K562 (cell line): Measurements from ENCODE around the gene RIPK3. TPM values are rescaled to one million over a fixed set of nuclear protein-coding genes. Genes with fewer than 3 reads are reported as not detected.

Source experiments
- CEBPZ ChIP-seq: fragments of 150-350 bp; IDR thresholded peaks from 2 replicates; pipeline ENCODE4 v1.6.1; 2014; ENCODE audit warnings: low read depth, mild to moderate bottlenecking, low read length, borderline replicate concordance
- CTCF ChIP-seq, 3 experiments: IDR thresholded peaks in 2 of 3; conservative IDR thresholded peaks in 1 of 3; 2 replicates each; pipeline ENCODE4 v1.5.1; 2011 to 2012; ENCODE audit warnings: low read length in 3 of 3, mild to moderate bottlenecking in 3 of 3, control low read depth in 2 of 3, improper control_type of control experiment in 1 of 3, inconsistent platforms in 1 of 3, low read depth in 1 of 3, mixed read lengths in 1 of 3, moderate library complexity in 1 of 3; ENCODE audit not compliant: insufficient read depth in 2 of 3
- E4F1 ChIP-seq: fragments of 250-450 bp; sonication (Bioruptor Pico); IDR thresholded peaks from 2 replicates; pipeline ENCODE4 v1.5.0; 2021; ENCODE audit warnings: mild to moderate bottlenecking, borderline replicate concordance
- GATAD2A ChIP-seq: fragments of 450-650 bp; IDR thresholded peaks from 2 replicates; pipeline ENCODE4 v1.6.1; 2017
- NFE2 ChIP-seq: IDR thresholded peaks from 2 replicates; pipeline ENCODE4 v1.6.1; 2014; ENCODE audit warnings: antibody characterized with exemption, low read depth
- POLR2AphosphoS5 ChIP-seq: IDR thresholded peaks from 2 replicates; pipeline ENCODE4 v1.6.1; 2011; ENCODE audit warnings: mild to moderate bottlenecking, low read depth, low read length, moderate library complexity; ENCODE audit not compliant: control insufficient read depth, insufficient read depth
- REST ChIP-seq, 2 experiments: fragments of 450-650 bp; formaldehyde crosslinking in 1 of 2; IDR thresholded peaks; 2 replicates each; pipeline versions ENCODE4 v1.4.0 to v1.6.1; 2014 to 2020; ENCODE audit warnings: mild to moderate bottlenecking in 2 of 2, borderline replicate concordance in 1 of 2, low read depth in 1 of 2
- ZNF143 ChIP-seq: sonication (generic); formaldehyde crosslinking; IDR thresholded peaks from 2 replicates; pipeline ENCODE4 v1.9.0; 2022; ENCODE audit warnings: mild to moderate bottlenecking, missing genetic modification reagents
- ZNF431 ChIP-seq: sonication (generic); formaldehyde crosslinking; IDR thresholded peaks from 2 replicates; pipeline ENCODE4 v1.8.0; 2022; ENCODE audit warnings: mild to moderate bottlenecking, missing genetic modification reagents
- ZNF830 ChIP-seq: fragments of 250-450 bp; sonication (Bioruptor Pico); IDR thresholded peaks from 2 replicates; pipeline ENCODE4 v1.5.0; 2021; ENCODE audit warnings: mild to moderate bottlenecking
- polyA plus RNA-seq, 8 experiments: library from polyadenylated mRNA; depleted of rRNA in 4 of 8; stranded (reverse) in 5 of 8; unstranded in 3 of 8; fragments of >200 nt; fragmentation: Nextera tagmentation in 2 of 8; fragmentation: Illumina TruSeq in 1 of 8; extraction: Ambion mirVana in 2 of 8; extraction: Trizol in 1 of 8; gene quantifications; 2 replicates each; pipeline versions ENCODE4 v1.2.1 to v1.2.3, GENCODE V29; 2011 to 2014; ENCODE audit warnings: inconsistent platforms in 1 of 8, missing spikeins in 1 of 8
- total RNA-seq, 7 experiments: library from RNA; depleted of rRNA in 6 of 7; stranded (reverse); fragments of >200 nt in 6 of 7; fragmentation: Illumina TruSeq in 2 of 7; extraction: Trizol in 2 of 7; gene quantifications; 2 replicates each; pipeline versions ENCODE4 v1.2.1 to v1.2.3, GENCODE V29; 2011 to 2021; ENCODE audit warnings: low replicate concordance in 1 of 7

RIPK3 gene
- total and polyA plus RNA-seq, 9 of the 15 experiments (the other 6 are each of a cell fraction or from before 2014, with no cell fraction given): 0.03 to 0.43 (median 0.28) TPM; not detected in 3

- TF ChIP-seq REST (IDR thresholded peaks at IDR 0.05; ENCODE audit: borderline replicate concordance): peak; percentile 83
- TF ChIP-seq REST (CRISPR knock-in tag; IDR thresholded peaks at IDR 0.05; ENCODE audit: low read depth): no peak
- TF ChIP-seq GATAD2A: no peak
- TF ChIP-seq ZNF431 (CRISPR knock-in tag): no peak
- TF ChIP-seq NFE2: no peak
- peak; percentile 72 to 76 (median 74) for TF ChIP-seq CTCF (IDR thresholded peaks at IDR 0.05 in 2 of 3, conservative IDR thresholded peaks at IDR 0.05 in 1 of 3; ENCODE audit: insufficient read depth in 2 of 3, low read depth in 1 of 3, low read length in 3 of 3)
- TF ChIP-seq CEBPZ: no peak
- TF ChIP-seq E4F1 (CRISPR knock-in tag): no peak
- no peak for TF ChIP-seq ZNF143 (CRISPR knock-in tag)
- TF ChIP-seq ZNF830 (CRISPR knock-in tag): no peak
- no peak for TF ChIP-seq POLR2AphosphoS5
These were observed 43.2 kb downstream of the RIPK3 start (continued) for GRCh38 chr14:24296341-24297157.
